Gastrocnemius medialis (tissue), 4 donors: ENCODE results near the gene PRR23B.

Experiments
- POLR2A ChIP-seq, 2 donors: fragments of 450-650 bp; IDR thresholded peaks; one replicate each; pipeline ENCODE4 v1.6.1; 2017; ENCODE audit warnings: antibody characterized with exemption in 2 of 2, mild to moderate bottlenecking in 2 of 2, moderate library complexity in 2 of 2
- TF ChIP-seq, protein P1 (sequence below), 5 experiments: fragments of 450-650 bp in 3 of 5; fragments of 200-600 bp in 2 of 5; sonication (generic) in 2 of 5; IDR thresholded peaks in 4 of 5; conservative IDR thresholded peaks in 1 of 5; 1 replicate in 4 of 5; 2 replicates in 1 of 5; pipeline ENCODE4 v1.5.1; 2016 to 2019; ENCODE audit warnings: antibody characterized with exemption in 5 of 5, mild to moderate bottlenecking in 3 of 5, moderate library complexity in 3 of 5

GRCh38 chr3:139043554-139044365, 23.0 kb upstream of the PRR23B start:
- TF ChIP-seq, protein P1, sequence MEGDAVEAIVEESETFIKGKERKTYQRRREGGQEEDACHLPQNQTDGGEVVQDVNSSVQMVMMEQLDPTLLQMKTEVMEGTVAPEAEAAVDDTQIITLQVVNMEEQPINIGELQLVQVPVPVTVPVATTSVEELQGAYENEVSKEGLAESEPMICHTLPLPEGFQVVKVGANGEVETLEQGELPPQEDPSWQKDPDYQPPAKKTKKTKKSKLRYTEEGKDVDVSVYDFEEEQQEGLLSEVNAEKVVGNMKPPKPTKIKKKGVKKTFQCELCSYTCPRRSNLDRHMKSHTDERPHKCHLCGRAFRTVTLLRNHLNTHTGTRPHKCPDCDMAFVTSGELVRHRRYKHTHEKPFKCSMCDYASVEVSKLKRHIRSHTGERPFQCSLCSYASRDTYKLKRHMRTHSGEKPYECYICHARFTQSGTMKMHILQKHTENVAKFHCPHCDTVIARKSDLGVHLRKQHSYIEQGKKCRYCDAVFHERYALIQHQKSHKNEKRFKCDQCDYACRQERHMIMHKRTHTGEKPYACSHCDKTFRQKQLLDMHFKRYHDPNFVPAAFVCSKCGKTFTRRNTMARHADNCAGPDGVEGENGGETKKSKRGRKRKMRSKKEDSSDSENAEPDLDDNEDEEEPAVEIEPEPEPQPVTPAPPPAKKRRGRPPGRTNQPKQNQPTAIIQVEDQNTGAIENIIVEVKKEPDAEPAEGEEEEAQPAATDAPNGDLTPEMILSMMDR (IDR thresholded peaks at IDR 0.05 in 4 of 5, conservative IDR thresholded peaks at IDR 0.05 in 1 of 5) = no peak
- TF ChIP-seq POLR2A (IDR thresholded peaks at IDR 0.05) = no peak
